T-helper 1 cell treated with Interleukin-12 subunit alpha and Interleukin-12 subunit beta and Interleukin-4 antibody, amounts not matched to agents 30 μg/mL and 1 μg/mL, for 36 hours (primary cell): Measurements from ENCODE around the gene PTGES.

Experiments
- H3K27ac Mint-ChIP-seq: one replicate; pipeline ENCODE4 v1.8.0; 2021; ENCODE audit warnings: mild to moderate bottlenecking, mixed read lengths
- H3K27me3 Mint-ChIP-seq: one replicate; pipeline ENCODE4 v1.8.0; 2021; ENCODE audit warnings: low read depth, mixed read lengths
- H3K36me3 Mint-ChIP-seq: one replicate; pipeline ENCODE4 v1.8.0; 2021; ENCODE audit warnings: low read depth, mixed read lengths
- H3K4me1 Mint-ChIP-seq: one replicate; pipeline ENCODE4 v1.8.0; 2021; ENCODE audit warnings: low read depth, mixed read lengths
- H3K4me3 Mint-ChIP-seq: one replicate; pipeline ENCODE4 v1.8.0; 2021; ENCODE audit warnings: mild to moderate bottlenecking, moderate library complexity, mixed read lengths
- H3K9me3 Mint-ChIP-seq: one replicate; pipeline ENCODE4 v1.8.0; 2021; ENCODE audit warnings: mixed read lengths

PTGES gene

GRCh38 chr9:129740666-129741464 is 12.0 kb downstream of the PTGES start:
- H3K4me1 Mint-ChIP-seq, result peaks cover 6% of the 10 kb centered on the region

GRCh38 chr9:129740174-129740573 is 12.7 kb downstream of the PTGES start:
- Mint-ChIP-seq H3K4me1 (peaks cover 6% of the 10 kb centered on the region), H3K27me3 (peaks cover 7% of the 10 kb centered on the region), H3K27ac (no peak overlapping the region), H3K36me3 (no peaks in the 10 kb centered on the region), H3K4me3 (no peak overlapping the region), H3K9me3 (no peaks in the 10 kb centered on the region)

More at GRCh38 chr9:129740666-129741464, 12.0 kb downstream of the PTGES start:
- Mint-ChIP-seq H3K27ac (no peak overlapping the region), H3K9me3 (no peaks in the 10 kb centered on the region), H3K4me3 (no peak overlapping the region), H3K27me3 (peaks cover 7% of the 10 kb centered on the region), H3K36me3 (no peaks in the 10 kb centered on the region)

- H3K4me3 Mint-ChIP-seq, result no peak overlapping the region
- no peak overlapping the region for H3K27ac Mint-ChIP-seq
- peaks cover 6% of the 10 kb centered on the region for H3K4me1 Mint-ChIP-seq
- H3K27me3 Mint-ChIP-seq, result peaks cover 7% of the 10 kb centered on the region
- H3K9me3 Mint-ChIP-seq, result no peaks in the 10 kb centered on the region
- no peaks in the 10 kb centered on the region for H3K36me3 Mint-ChIP-seq
Measured at GRCh38 chr9:129739432-129739831, 13.4 kb downstream of the PTGES start.

- no peaks in the 10 kb centered on the region for H3K36me3 Mint-ChIP-seq
- peaks cover 7% of the 10 kb centered on the region for H3K27me3 Mint-ChIP-seq
- H3K27ac Mint-ChIP-seq, result peak overlapping the region; percentile 70
- no peaks in the 10 kb centered on the region for H3K9me3 Mint-ChIP-seq
- peak overlapping the region; percentile 68 for H3K4me3 Mint-ChIP-seq
- H3K4me1 Mint-ChIP-seq, result peaks cover 6% of the 10 kb centered on the region
Measured at GRCh38 chr9:129737479-129738274, 15.2 kb downstream of the PTGES start.

GRCh38 chr9:129736334-129736733 is 16.5 kb downstream of the PTGES start:
- H3K36me3 Mint-ChIP-seq, result no peaks in the 10 kb centered on the region
- no peak overlapping the region for H3K4me3 Mint-ChIP-seq
- no peak overlapping the region for H3K27ac Mint-ChIP-seq
- H3K9me3 Mint-ChIP-seq, result no peaks in the 10 kb centered on the region
- peaks cover 8% of the 10 kb centered on the region for H3K4me1 Mint-ChIP-seq
- H3K27me3 Mint-ChIP-seq, result peaks cover 10% of the 10 kb centered on the region

- H3K9me3 Mint-ChIP-seq, result no peaks in the 10 kb centered on the region
- no peak overlapping the region for H3K27ac Mint-ChIP-seq
- no peaks in the 10 kb centered on the region for H3K36me3 Mint-ChIP-seq
- peaks cover 12% of the 10 kb centered on the region for H3K27me3 Mint-ChIP-seq
- H3K4me3 Mint-ChIP-seq, result no peak overlapping the region
- H3K4me1 Mint-ChIP-seq, result peaks cover 8% of the 10 kb centered on the region
Measured at GRCh38 chr9:129735546-129735945, 17.3 kb downstream of the PTGES start.

GRCh38 chr9:129733632-129733953 is 19.2 kb downstream of the PTGES start:
- Mint-ChIP-seq H3K27me3 (peaks cover 16% of the 10 kb centered on the region), H3K4me1 (peaks cover 8% of the 10 kb centered on the region), H3K9me3 (no peaks in the 10 kb centered on the region), H3K27ac (peak overlapping the region; percentile 20), H3K36me3 (no peaks in the 10 kb centered on the region), H3K4me3 (no peak overlapping the region)

- peaks cover 14% of the 10 kb centered on the region for H3K27me3 Mint-ChIP-seq
- H3K4me3 Mint-ChIP-seq, result no peak overlapping the region
- H3K36me3 Mint-ChIP-seq, result no peaks in the 10 kb centered on the region
- no peak overlapping the region for H3K27ac Mint-ChIP-seq
- peaks cover 5% of the 10 kb centered on the region for H3K4me1 Mint-ChIP-seq
- H3K9me3 Mint-ChIP-seq, result no peaks in the 10 kb centered on the region
Measured at GRCh38 chr9:129732946-129733631, 19.8 kb downstream of the PTGES start.

- no peak overlapping the region for H3K27ac Mint-ChIP-seq
- H3K36me3 Mint-ChIP-seq, result no peaks in the 10 kb centered on the region
- H3K27me3 Mint-ChIP-seq, result peaks cover 9% of the 10 kb centered on the region
- peaks cover 2% of the 10 kb centered on the region for H3K4me1 Mint-ChIP-seq
- H3K4me3 Mint-ChIP-seq, result no peak overlapping the region
- no peaks in the 10 kb centered on the region for H3K9me3 Mint-ChIP-seq
Measured at GRCh38 chr9:129732100-129732499, 20.7 kb downstream of the PTGES start.

GRCh38 chr9:129731477-129732085 is 21.3 kb downstream of the PTGES start:
- no peaks in the 10 kb centered on the region for H3K36me3 Mint-ChIP-seq
- H3K27ac Mint-ChIP-seq, result no peak overlapping the region
- peaks cover 4% of the 10 kb centered on the region for H3K4me1 Mint-ChIP-seq
- no peaks in the 10 kb centered on the region for H3K9me3 Mint-ChIP-seq
- H3K27me3 Mint-ChIP-seq, result peaks cover 9% of the 10 kb centered on the region
- no peak overlapping the region for H3K4me3 Mint-ChIP-seq

GRCh38 chr9:129728744-129729143 is 24.1 kb downstream of the PTGES start:
- Mint-ChIP-seq H3K4me1 (peaks cover 7% of the 10 kb centered on the region), H3K36me3 (no peaks in the 10 kb centered on the region), H3K27ac (no peak overlapping the region), H3K9me3 (no peaks in the 10 kb centered on the region), H3K4me3 (no peak overlapping the region), H3K27me3 (peaks cover 9% of the 10 kb centered on the region)

- H3K4me1 Mint-ChIP-seq, result peaks cover 7% of the 10 kb centered on the region
- H3K27me3 Mint-ChIP-seq, result peaks cover 8% of the 10 kb centered on the region
- H3K36me3 Mint-ChIP-seq, result no peaks in the 10 kb centered on the region
- peak overlapping the region; percentile 42 for H3K4me3 Mint-ChIP-seq
- no peaks in the 10 kb centered on the region for H3K9me3 Mint-ChIP-seq
- H3K27ac Mint-ChIP-seq, result no peak overlapping the region
Measured at GRCh38 chr9:129726322-129727160, 26.3 kb downstream of the PTGES start.

- no peak overlapping the region for H3K27ac Mint-ChIP-seq
- H3K4me3 Mint-ChIP-seq, result no peak overlapping the region
- H3K9me3 Mint-ChIP-seq, result no peaks in the 10 kb centered on the region
- peaks cover 4% of the 10 kb centered on the region for H3K27me3 Mint-ChIP-seq
- peaks cover 5% of the 10 kb centered on the region for H3K4me1 Mint-ChIP-seq
- no peaks in the 10 kb centered on the region for H3K36me3 Mint-ChIP-seq
Measured at GRCh38 chr9:129725795-129726251, 27.0 kb downstream of the PTGES start.
